Measurements from ENCODE around the gene ZNF717. TPM values are rescaled to one million over a fixed set of nuclear protein-coding genes. Genes with fewer than 3 reads are reported as not detected.

Gene ZNF717
- 2.4 to 3.1 TPM (median 3.1 TPM) in 5 replicates for total RNA-seq (2022; extraction: Qiagen RNA extraction)

DNA sequence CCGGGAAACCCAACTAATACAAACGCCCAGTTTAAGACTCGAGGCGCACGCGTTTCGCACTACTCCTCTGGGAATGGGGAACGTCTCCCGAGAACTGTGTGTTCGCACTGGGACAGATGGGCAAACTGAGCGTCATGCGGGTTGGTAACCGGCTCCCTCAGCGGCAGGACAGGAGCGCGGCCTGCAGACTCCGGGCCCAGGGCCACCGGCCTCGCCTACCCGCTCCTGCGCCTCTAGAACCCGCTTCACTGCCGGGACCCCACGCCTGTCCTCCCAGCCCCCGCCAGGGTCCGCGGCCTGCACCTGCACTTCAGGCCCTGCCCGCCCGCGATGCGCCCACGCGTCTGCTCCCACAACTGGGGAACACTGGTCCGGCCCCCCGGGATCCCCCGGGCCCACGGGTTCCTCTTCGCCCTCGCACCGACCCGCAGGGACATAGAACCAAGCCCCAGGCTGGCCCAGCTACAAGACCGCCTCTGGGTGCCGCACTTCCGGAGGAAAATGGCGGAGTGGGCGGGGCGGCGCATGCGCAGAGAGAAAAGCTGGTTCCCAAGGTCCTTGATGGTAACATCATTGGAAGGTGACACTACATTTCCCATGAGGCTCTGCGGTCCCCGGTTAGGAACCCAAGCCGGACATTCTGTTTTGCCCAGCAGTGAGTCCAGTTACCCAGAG, at the start of gene ZNF717:
ZNF717 (minus strand) TSS at position 469 of the 675 bp plus-strand sequence. CDS start 2,187 bp downstream, outside the sequence.

Other genes starting within 250 kb of the ZNF717 start
- gene FRG2C, start 121.2 kb downstream of the ZNF717 start, total RNA-seq (2022; extraction: Qiagen RNA extraction), result 0.04 TPM in 1 of 5 replicates, not detected in the others

Measured in A549 treated with CORT108297 at 1 μM for 4 hours (cell line).